Esophagus muscularis mucosa (tissue), 4 donors: ENCODE measurements around the gene NRIP1. TPM values are rescaled to one million over a fixed set of nuclear protein-coding genes. Genes with fewer than 3 reads are reported as not detected.

ENCODE experiments used
- DNase-seq: peaks from one replicate; pipeline ENCODE4 v3.0.0-alpha.2; 2017; ENCODE audit errors: extremely low spot score
- H3K27ac ChIP-seq, 4 donors: fragments of 200-600 bp; sonication (generic); replicated peaks in 1 of 4; 1 replicate in 3 of 4; 2 replicates in 1 of 4; pipeline ENCODE4 v1.5.1; 2016 to 2019; ENCODE audit warnings: mild to moderate bottlenecking in 1 of 4
- H3K27me3 ChIP-seq, 4 donors: fragments of 200-600 bp; sonication (generic); one replicate each; pipeline versions ENCODE4 v1.5.1 to v1.6.0; 2016 to 2019
- H3K36me3 ChIP-seq, 4 donors: fragments of 200-600 bp; sonication (generic); one replicate each; pipeline ENCODE4 v1.5.1; 2016 to 2019
- H3K4me1 ChIP-seq, 4 donors: fragments of 200-600 bp; sonication (generic); one replicate each; pipeline ENCODE4 v1.5.1; 2016 to 2019
- H3K4me3 ChIP-seq, 4 donors: fragments of 200-600 bp; sonication (generic); 1 replicate in 2 of 4; 2 replicates in 2 of 4; pipeline ENCODE4 v1.5.1; 2016 to 2019; ENCODE audit warnings: mild to moderate bottlenecking in 4 of 4, moderate library complexity in 1 of 4
- H3K9me3 ChIP-seq, 4 donors: fragments of 200-600 bp; sonication (generic); 1 replicate in 3 of 4; 2 replicates in 1 of 4; pipeline ENCODE4 v1.5.1; 2016 to 2019
- CTCF ChIP-seq, 3 experiments: fragments of 200-600 bp in 2 of 3; fragments of 450-650 bp in 1 of 3; sonication (generic) in 2 of 3; IDR thresholded peaks; one replicate each; pipeline ENCODE4 v1.5.1; 2017 to 2019; ENCODE audit warnings: antibody characterized with exemption in 3 of 3, mild to moderate bottlenecking in 2 of 3, moderate library complexity in 1 of 3
- EP300 ChIP-seq: sonication (generic); formaldehyde crosslinking; IDR thresholded peaks from one replicate; pipeline ENCODE4 v1.6.1; 2017; ENCODE audit warnings: antibody characterized with exemption
- POLR2A ChIP-seq: fragments of 450-650 bp; IDR thresholded peaks from one replicate; pipeline ENCODE4 v1.6.1; 2017; ENCODE audit warnings: antibody characterized with exemption, moderate library complexity, mild to moderate bottlenecking, low read depth
- POLR2AphosphoS5 ChIP-seq, 2 donors: sonication (generic); formaldehyde crosslinking; IDR thresholded peaks; one replicate each; pipeline ENCODE4 v1.6.1; 2017; ENCODE audit warnings: antibody characterized with exemption in 2 of 2
- WGBS: methylation state at CpG from one replicate; pipeline ENCODE4 v1.1.5; 2018; 5-methylcytosine and 5-hydroxymethylcytosine counted together
- intact Hi-C: fragments of 100-400 bp; cut with DNase I; formaldehyde crosslinking; loops from one replicate; pipeline ENCODE4 v1.15.1; 2023
- total RNA-seq, 4 donors: library from RNA; depleted of rRNA; stranded (reverse); fragments of >200 nt; gene quantifications; one replicate each; pipeline versions ENCODE4 v1.1.0 to v1.2.1, GENCODE V29; 2016

Gene NRIP1
- total RNA-seq, 4 donors from 2014 or later: 21.7 to 33.3 (median 28.5) TPM

- DNase-seq: no peak
- Histone ChIP-seq H3K27ac (no peak overlapping the region), H3K36me3 (peaks cover 13 to 31% (median 19%) of the 10 kb centered on the region in 4 donors), H3K27me3 (no peaks in the 10 kb centered on the region), H3K4me3 (no peak overlapping the region), H3K9me3 (no peaks in the 10 kb centered on the region), H3K4me1 (peaks cover 0 to 3% (median 0%) of the 10 kb centered on the region in 4 donors)
- 64% methylated on average over 1 of the region's 1 CpG for WGBS
- intact Hi-C loops: no loop called here
- no peak for TF ChIP-seq POLR2AphosphoS5 (IDR thresholded peaks at IDR 0.05)
- TF ChIP-seq EP300: no peak
- no peak for TF ChIP-seq CTCF (IDR thresholded peaks at IDR 0.05)
- TF ChIP-seq POLR2A: no peak
Measured at GRCh38 chr21:14968821-14969220, 96.0 kb downstream of the NRIP1 start.

- H3K36me3 ChIP-seq: peaks cover 13 to 31% (median 19%) of the 10 kb centered on the region in 4 donors
Measured at GRCh38 chr21:14968029-14968428, 96.8 kb downstream of the NRIP1 start.

GRCh38 chr21:14964621-14965020, 100.2 kb downstream of the NRIP1 start:
- Histone ChIP-seq H3K9me3 (no peaks in the 10 kb centered on the region), H3K4me3 (no peak overlapping the region), H3K36me3 (peaks cover 13 to 31% (median 19%) of the 10 kb centered on the region in 4 donors), H3K27ac (no peak overlapping the region), H3K4me1 (peaks cover 0 to 3% (median under 1%) of the 10 kb centered on the region in 4 donors), H3K27me3 (no peaks in the 10 kb centered on the region)
- intact Hi-C loops: no loop called here
- 94% methylated on average over 6 of the region's 6 CpGs for WGBS
- DNase-seq: no peak
- TF ChIP-seq CTCF (IDR thresholded peaks at IDR 0.05): no peak
- TF ChIP-seq POLR2A: no peak
- TF ChIP-seq EP300: no peak
- no peak for TF ChIP-seq POLR2AphosphoS5 (IDR thresholded peaks at IDR 0.05)

More at GRCh38 chr21:14968029-14968428, 96.8 kb downstream of the NRIP1 start:
- Histone ChIP-seq H3K9me3 (no peaks in the 10 kb centered on the region), H3K4me1 (peaks cover 0 to 3% (median 0%) of the 10 kb centered on the region in 4 donors), H3K27ac (no peak overlapping the region), H3K27me3 (no peaks in the 10 kb centered on the region), H3K4me3 (no peak overlapping the region)
- TF ChIP-seq EP300 (no peak), CTCF (IDR thresholded peaks at IDR 0.05) (no peak), POLR2AphosphoS5 (IDR thresholded peaks at IDR 0.05) (no peak), POLR2A (no peak)
- intact Hi-C loops: no loop called here
- 88% methylated on average over 5 of the region's 5 CpGs for WGBS
- DNase-seq: no peak

- WGBS: 50% methylated on average over 3 of the region's 3 CpGs
- no peak for TF ChIP-seq CTCF (IDR thresholded peaks at IDR 0.05)
- no peak for TF ChIP-seq EP300
- TF ChIP-seq POLR2AphosphoS5 (IDR thresholded peaks at IDR 0.05): no peak
- TF ChIP-seq POLR2A: no peak
- intact Hi-C loops: no loop called here
Measured at GRCh38 chr21:14962217-14962616, 102.6 kb downstream of the NRIP1 start.

GRCh38 chr21:14961502-14961901, 103.3 kb downstream of the NRIP1 start:
- TF ChIP-seq CTCF (IDR thresholded peaks at IDR 0.05) (no peak), EP300 (no peak), POLR2A (no peak), POLR2AphosphoS5 (IDR thresholded peaks at IDR 0.05) (no peak)
- intact Hi-C loops: no loop called here
- H3K9me3 ChIP-seq: no peaks in the 10 kb centered on the region
- peaks cover 0 to 17% (median 10%) of the 10 kb centered on the region in 4 donors for H3K4me1 ChIP-seq
- H3K27ac ChIP-seq: no peak overlapping the region
- DNase-seq: no peak
- WGBS: 95% methylated on average over 3 of the region's 3 CpGs
- no peaks in the 10 kb centered on the region for H3K27me3 ChIP-seq
- H3K36me3 ChIP-seq: peaks cover 0 to 13% (median 2%) of the 10 kb centered on the region in 4 donors
- H3K4me3 ChIP-seq: no peak overlapping the region

More at GRCh38 chr21:14962217-14962616, 102.6 kb downstream of the NRIP1 start:
- peaks cover 0 to 10% (median 3%) of the 10 kb centered on the region in 4 donors for H3K4me1 ChIP-seq
- H3K27me3 ChIP-seq: no peaks in the 10 kb centered on the region
- no peak overlapping the region for H3K4me3 ChIP-seq
- no peaks in the 10 kb centered on the region for H3K9me3 ChIP-seq
- no peak for DNase-seq
- peaks cover 3 to 20% (median 8%) of the 10 kb centered on the region in 4 donors for H3K36me3 ChIP-seq
- no peak overlapping the region for H3K27ac ChIP-seq
